ENCODE results near the gene PRR13.

GRCh38 chr12:53424626-53425514 lies 16.7 kb upstream of the PRR13 start:
- no peak for TF ChIP-seq CTCF (IDR thresholded peaks at IDR 0.05)
- TF ChIP-seq POLR2A (IDR thresholded peaks at IDR 0.05): no peak
- no peak for TF ChIP-seq POLR2AphosphoS5 (IDR thresholded peaks at IDR 0.05)
